CD14-positive monocyte (primary cell): Measurements from ENCODE around the gene LRRC4C. TPM values are rescaled to one million over a fixed set of nuclear protein-coding genes. Genes with fewer than 3 reads are reported as not detected.

Experiments
- DNase-seq, 3 donors: peaks; one replicate each; pipeline ENCODE4 v3.0.0-alpha.2; 2011 to 2022
- H2AFZ ChIP-seq: 2 replicates; pipeline ENCODE4 v1.6.0; 2012; ENCODE audit warnings: mild to moderate bottlenecking, low read depth, low read length, inconsistent platforms; ENCODE audit not compliant: insufficient read depth, poor library complexity, severe bottlenecking
- H3K27ac ChIP-seq, 2 donors: 1 replicate in 1 of 2; 2 replicates in 1 of 2; pipeline ENCODE4 v1.5.1; 2012 to 2013; ENCODE audit warnings: low read length in 2 of 2, control low read depth in 1 of 2, inconsistent platforms in 1 of 2, low read depth in 1 of 2, mild to moderate bottlenecking in 1 of 2
- H3K27me3 ChIP-seq, 2 donors: one replicate each; pipeline versions ENCODE4 v1.6.0 to v1.6.1; 2011 to 2013; ENCODE audit warnings: low read length in 2 of 2; ENCODE audit not compliant: control insufficient read depth in 2 of 2, insufficient read depth in 2 of 2
- H3K36me3 ChIP-seq, 2 donors: replicated peaks in 1 of 2; 1 replicate in 1 of 2; 2 replicates in 1 of 2; pipeline versions ENCODE4 v1.5.1 to v1.6.1; 2012 to 2013; ENCODE audit warnings: low read length in 2 of 2, control low read depth in 1 of 2, inconsistent platforms in 1 of 2, mild to moderate bottlenecking in 1 of 2; ENCODE audit not compliant: insufficient read depth in 2 of 2, control insufficient read depth in 1 of 2
- H3K4me1 ChIP-seq, 2 donors: 1 replicate in 1 of 2; 2 replicates in 1 of 2; pipeline versions ENCODE4 v1.5.1 to v1.6.1; 2012 to 2013; ENCODE audit warnings: low read length in 2 of 2, control low read depth in 1 of 2, inconsistent platforms in 1 of 2, mild to moderate bottlenecking in 1 of 2, moderate library complexity in 1 of 2; ENCODE audit not compliant: insufficient read depth in 2 of 2, control insufficient read depth in 1 of 2
- H3K4me2 ChIP-seq: replicated peaks from 2 replicates; pipeline ENCODE3; 2012; ENCODE audit warnings: low read length, moderate library complexity, mild to moderate bottlenecking; ENCODE audit not compliant: poor library complexity, severe bottlenecking; ENCODE audit errors: extremely low read depth
- H3K4me3 ChIP-seq, 3 experiments: fragments of 200-600 bp in 1 of 3; sonication (generic) in 1 of 3; replicated peaks in 1 of 3; 1 replicate in 2 of 3; 2 replicates in 1 of 3; pipeline ENCODE4 v1.5.1; 2011 to 2013; ENCODE audit warnings: low read length in 3 of 3, mild to moderate bottlenecking in 3 of 3, control low read depth in 2 of 3, low read depth in 2 of 3, inconsistent platforms in 1 of 3, moderate library complexity in 1 of 3
- H3K79me2 ChIP-seq: 2 replicates; pipeline ENCODE4 v1.6.0; 2012; ENCODE audit warnings: mild to moderate bottlenecking, control low read depth, inconsistent platforms, low read length, moderate library complexity; ENCODE audit not compliant: insufficient read depth
- H3K9ac ChIP-seq: 2 replicates; pipeline ENCODE4 v1.6.0; 2017; ENCODE audit warnings: low read length, mild to moderate bottlenecking; ENCODE audit not compliant: insufficient read depth, poor library complexity, severe bottlenecking
- H3K9me3 ChIP-seq, 2 donors: replicated peaks in 1 of 2; 1 replicate in 1 of 2; 2 replicates in 1 of 2; pipeline versions ENCODE4 v1.5.1 to v1.6.1; 2012 to 2013; ENCODE audit warnings: low read length in 2 of 2, control low read depth in 1 of 2; ENCODE audit not compliant: control insufficient read depth in 1 of 2, insufficient read depth in 1 of 2
- H4K20me1 ChIP-seq: 2 replicates; pipeline ENCODE4 v1.6.0; 2012; ENCODE audit warnings: mild to moderate bottlenecking, low read length, control low read depth, moderate library complexity; ENCODE audit not compliant: insufficient read depth
- H3K27ac Mint-ChIP-seq, 7 donors: one replicate each; pipeline ENCODE4 v1.8.0; 2020; ENCODE audit warnings: mild to moderate bottlenecking in 7 of 7, mixed read lengths in 7 of 7, moderate library complexity in 6 of 7, inconsistent platforms in 2 of 7
- H3K27me3 Mint-ChIP-seq, 3 donors: one replicate each; pipeline ENCODE4 v1.8.0; 2021 to 2022; ENCODE audit warnings: low read depth in 3 of 3, mild to moderate bottlenecking in 3 of 3, mixed read lengths in 3 of 3, moderate library complexity in 3 of 3, inconsistent platforms in 1 of 3
- H3K36me3 Mint-ChIP-seq, 2 donors: one replicate each; pipeline ENCODE4 v1.8.0; 2020; ENCODE audit warnings: mixed read lengths in 2 of 2, inconsistent platforms in 1 of 2, mild to moderate bottlenecking in 1 of 2
- H3K4me1 Mint-ChIP-seq: one replicate; pipeline ENCODE4 v1.8.0; 2020; ENCODE audit warnings: mild to moderate bottlenecking, mixed read lengths
- H3K4me3 Mint-ChIP-seq, 2 donors: one replicate each; pipeline ENCODE4 v1.8.0; 2020; ENCODE audit warnings: mild to moderate bottlenecking in 2 of 2, mixed read lengths in 2 of 2, moderate library complexity in 1 of 2
- H3K9me3 Mint-ChIP-seq, 7 donors: one replicate each; pipeline ENCODE4 v1.8.0; 2020 to 2022; ENCODE audit warnings: mixed read lengths in 7 of 7, mild to moderate bottlenecking in 6 of 7, moderate library complexity in 6 of 7, inconsistent platforms in 2 of 7
- WGBS: methylation state at CpG from one replicate; pipeline ENCODE4 v1.1.5; 2013; ENCODE audit warnings: missing lambda C conversion rate; ENCODE audit not compliant: insufficient coverage; 5-methylcytosine and 5-hydroxymethylcytosine counted together
- intact Hi-C, 2 donors: fragments of 100-400 bp; cut with micrococcal nuclease; formaldehyde crosslinking; loops; one replicate each; pipeline versions ENCODE4 v1.15.0 to v1.15.1; 2023
- polyA plus RNA-seq, 3 donors: library from polyadenylated mRNA; depleted of rRNA in 1 of 3; unstranded in 2 of 3; stranded (reverse) in 1 of 3; fragments of 300-500 nt in 2 of 3; fragments of >200 nt in 1 of 3; fragmentation: Illumina TruSeq in 2 of 3; gene quantifications; 1 replicate in 2 of 3; 2 replicates in 1 of 3; pipeline ENCODE4 v1.2.3, GENCODE V29; 2012 to 2021
- TF ChIP-seq, protein P1 (sequence below): fragments of 200-600 bp; IDR thresholded peaks from one replicate; pipeline ENCODE4 v1.8.0; 2022; ENCODE audit warnings: antibody characterized with exemption, mild to moderate bottlenecking

Gene LRRC4C
- polyA plus RNA-seq, 3 donors, result not detected

DNA sequence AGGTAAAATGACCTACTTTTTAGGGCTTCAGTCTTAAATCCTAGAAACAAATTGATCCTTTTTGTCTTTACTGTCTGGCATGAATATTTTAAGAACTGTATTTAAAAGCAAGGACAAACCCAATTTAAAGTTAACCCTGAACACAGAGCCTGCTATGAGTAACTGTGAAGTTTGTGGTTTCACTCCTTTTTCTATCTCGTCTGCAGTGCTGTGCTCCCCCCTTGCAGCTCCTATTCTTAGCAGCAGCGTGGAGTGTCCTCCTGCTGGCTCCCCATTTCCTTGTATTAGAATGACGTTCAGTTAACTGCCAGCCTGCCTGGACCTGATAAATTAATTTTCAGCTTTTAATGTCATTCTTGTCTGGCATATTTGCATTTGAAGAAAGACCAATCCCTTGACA is 40.0 kb upstream of the LRRC4C start:
- 6% methylated on average over 2 of the region's 3 CpGs for WGBS
- H3K4me1 Mint-ChIP-seq, result no peaks in the 10 kb centered on the region

DNA sequence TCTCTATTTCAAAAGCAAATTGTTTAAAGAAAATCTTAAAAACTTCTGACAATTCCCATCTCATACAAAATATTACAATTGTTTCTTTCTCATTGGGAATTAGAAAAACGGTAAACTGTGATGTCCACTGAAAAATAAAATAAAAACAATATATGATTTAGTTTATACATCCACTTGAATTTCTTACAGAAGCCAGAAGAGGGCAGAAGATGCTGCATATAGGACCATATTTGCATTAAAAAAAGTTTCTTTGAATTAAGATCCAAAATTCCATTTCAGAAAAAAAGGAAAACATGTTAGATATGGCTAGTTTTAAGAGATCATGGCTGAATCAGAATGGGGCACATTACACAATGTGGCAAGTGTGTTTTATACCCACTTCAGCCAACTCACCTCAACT is 39.3 kb upstream of the LRRC4C start:
- WGBS, result no CpG with 5 or more reads among the region's 1 CpG
- Mint-ChIP-seq H3K4me1 (no peaks in the 10 kb centered on the region), H3K4me3 (no peak overlapping the region), H3K9me3 (peaks cover 0 to 2% (median 0%) of the 10 kb centered on the region in 7 donors), H3K36me3 (no peaks in the 10 kb centered on the region), H3K27ac (no peak overlapping the region), H3K27me3 (peaks cover 0 to 4% (median 2%) of the 10 kb centered on the region in 3 donors)
- Histone ChIP-seq H3K4me3 (no peak overlapping the region), H3K4me2 (no peak overlapping the region), H3K9me3 (no peaks in the 10 kb centered on the region), H3K4me1 (no peaks in the 10 kb centered on the region), H4K20me1 (no peaks in the 10 kb centered on the region), H3K36me3 (no peaks in the 10 kb centered on the region), H2AFZ (no peak overlapping the region), H3K9ac (no peak overlapping the region), H3K27ac (no peak overlapping the region), H3K27me3 (no peaks in the 10 kb centered on the region), H3K79me2 (no peaks in the 10 kb centered on the region)
- TF ChIP-seq, protein P1, sequence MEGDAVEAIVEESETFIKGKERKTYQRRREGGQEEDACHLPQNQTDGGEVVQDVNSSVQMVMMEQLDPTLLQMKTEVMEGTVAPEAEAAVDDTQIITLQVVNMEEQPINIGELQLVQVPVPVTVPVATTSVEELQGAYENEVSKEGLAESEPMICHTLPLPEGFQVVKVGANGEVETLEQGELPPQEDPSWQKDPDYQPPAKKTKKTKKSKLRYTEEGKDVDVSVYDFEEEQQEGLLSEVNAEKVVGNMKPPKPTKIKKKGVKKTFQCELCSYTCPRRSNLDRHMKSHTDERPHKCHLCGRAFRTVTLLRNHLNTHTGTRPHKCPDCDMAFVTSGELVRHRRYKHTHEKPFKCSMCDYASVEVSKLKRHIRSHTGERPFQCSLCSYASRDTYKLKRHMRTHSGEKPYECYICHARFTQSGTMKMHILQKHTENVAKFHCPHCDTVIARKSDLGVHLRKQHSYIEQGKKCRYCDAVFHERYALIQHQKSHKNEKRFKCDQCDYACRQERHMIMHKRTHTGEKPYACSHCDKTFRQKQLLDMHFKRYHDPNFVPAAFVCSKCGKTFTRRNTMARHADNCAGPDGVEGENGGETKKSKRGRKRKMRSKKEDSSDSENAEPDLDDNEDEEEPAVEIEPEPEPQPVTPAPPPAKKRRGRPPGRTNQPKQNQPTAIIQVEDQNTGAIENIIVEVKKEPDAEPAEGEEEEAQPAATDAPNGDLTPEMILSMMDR, result no peak
- no peak for DNase-seq
- intact Hi-C loops, result no loop called here

More for the DNA sequence above, 40.0 kb upstream of the LRRC4C start:
- H3K9me3 ChIP-seq, result no peaks in the 10 kb centered on the region
- Mint-ChIP-seq H3K9me3 (peaks cover 0 to 2% (median 0%) of the 10 kb centered on the region in 7 donors), H3K36me3 (no peaks in the 10 kb centered on the region), H3K4me3 (no peak overlapping the region), H3K27ac (no peak overlapping the region), H3K27me3 (peaks cover 0 to 4% (median 2%) of the 10 kb centered on the region in 3 donors)
- no peaks in the 10 kb centered on the region for H3K4me1 ChIP-seq
- H4K20me1 ChIP-seq, result no peaks in the 10 kb centered on the region
- no peaks in the 10 kb centered on the region for H3K27me3 ChIP-seq
- H3K79me2 ChIP-seq, result no peaks in the 10 kb centered on the region
- no peak overlapping the region for H2AFZ ChIP-seq
- no peak overlapping the region for H3K9ac ChIP-seq
- H3K4me2 ChIP-seq, result no peak overlapping the region
- intact Hi-C loops, result no loop called here
- TF ChIP-seq, protein P1, result no peak
- DNase-seq, result no peak
- no peaks in the 10 kb centered on the region for H3K36me3 ChIP-seq
- H3K4me3 ChIP-seq, result no peak overlapping the region
- H3K27ac ChIP-seq, result no peak overlapping the region
